Limb (tissue), 2 donors: ENCODE measurements around the gene PRRC2B.
"Not testable (repeated sequence)": the region's sequence is repeated elsewhere in the genome, so short reads cannot be mapped to it uniquely, and the experiment has no call there.

ENCODE experiments used
- DNase-seq, 2 donors: peaks; one replicate each; pipeline ENCODE4 v3.0.0-alpha.2; 2016; ENCODE audit errors: extremely low spot score in 2 of 2

PRRC2B gene

DNA sequence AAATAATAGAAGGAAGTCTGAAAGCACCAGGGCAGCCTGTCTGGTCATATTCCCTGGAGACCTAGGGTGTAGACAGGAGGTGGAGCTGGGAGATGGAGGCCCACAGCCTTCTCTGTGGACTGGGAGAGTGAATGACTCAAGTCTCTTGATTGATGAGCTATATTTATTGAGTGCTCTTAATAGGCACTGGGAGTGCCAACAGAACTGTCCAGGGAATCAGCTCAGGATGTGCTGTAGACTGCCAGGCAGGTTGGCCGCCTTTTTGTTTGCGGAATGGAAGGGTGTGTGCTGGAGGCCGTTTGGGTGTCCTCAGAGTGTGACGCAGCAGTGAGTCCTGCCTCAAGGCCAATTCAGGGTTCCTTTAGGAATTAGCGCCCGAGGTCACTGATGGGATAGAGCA, 75.5 kb downstream of the PRRC2B start:
- no peak for DNase-seq

DNA sequence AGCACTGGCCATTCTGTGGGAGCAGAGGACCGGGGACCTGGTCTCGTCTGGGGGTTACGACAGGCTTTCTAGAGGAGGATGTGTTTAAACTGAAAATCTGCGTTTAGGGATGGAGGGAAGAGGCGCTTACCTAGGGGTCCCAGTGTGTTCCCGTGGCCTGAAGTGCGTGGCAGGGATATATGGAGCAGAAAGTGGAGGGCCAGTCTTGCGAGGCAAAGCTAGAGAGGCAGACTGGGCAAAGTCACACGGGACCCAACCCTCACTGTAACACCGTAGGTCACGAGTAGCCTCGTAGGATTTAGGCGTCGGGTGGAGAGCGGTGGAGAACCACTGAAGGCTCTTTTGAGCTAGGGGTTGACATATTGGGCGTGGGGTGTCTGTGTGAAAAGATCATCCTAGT, 76.1 kb downstream of the PRRC2B start:
- DNase-seq = no peak

GRCh38 chr9:131470581-131470991, 76.7 kb downstream of the PRRC2B start:
- DNase-seq = no peak

DNA sequence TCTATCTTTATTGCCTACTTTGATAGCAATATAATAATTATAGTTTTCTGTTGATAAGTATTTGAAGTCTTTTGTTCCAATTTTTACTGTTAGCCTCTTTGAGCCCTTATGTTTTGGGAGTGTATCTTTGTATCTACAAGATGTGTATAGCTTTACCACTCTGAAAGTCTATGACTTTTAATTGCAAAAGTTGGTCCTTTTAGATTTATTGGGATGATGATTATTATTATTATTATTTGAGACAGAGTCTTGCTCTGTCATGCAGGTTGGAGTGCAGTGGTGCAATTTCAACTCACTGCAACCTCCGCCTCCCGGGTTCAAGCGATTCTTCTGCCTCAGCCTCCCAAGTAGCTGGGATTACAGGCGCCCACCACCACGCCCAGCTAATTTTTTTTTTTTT, 78.2 kb downstream of the PRRC2B start:
- DNase-seq = not testable (repeated sequence)

DNA sequence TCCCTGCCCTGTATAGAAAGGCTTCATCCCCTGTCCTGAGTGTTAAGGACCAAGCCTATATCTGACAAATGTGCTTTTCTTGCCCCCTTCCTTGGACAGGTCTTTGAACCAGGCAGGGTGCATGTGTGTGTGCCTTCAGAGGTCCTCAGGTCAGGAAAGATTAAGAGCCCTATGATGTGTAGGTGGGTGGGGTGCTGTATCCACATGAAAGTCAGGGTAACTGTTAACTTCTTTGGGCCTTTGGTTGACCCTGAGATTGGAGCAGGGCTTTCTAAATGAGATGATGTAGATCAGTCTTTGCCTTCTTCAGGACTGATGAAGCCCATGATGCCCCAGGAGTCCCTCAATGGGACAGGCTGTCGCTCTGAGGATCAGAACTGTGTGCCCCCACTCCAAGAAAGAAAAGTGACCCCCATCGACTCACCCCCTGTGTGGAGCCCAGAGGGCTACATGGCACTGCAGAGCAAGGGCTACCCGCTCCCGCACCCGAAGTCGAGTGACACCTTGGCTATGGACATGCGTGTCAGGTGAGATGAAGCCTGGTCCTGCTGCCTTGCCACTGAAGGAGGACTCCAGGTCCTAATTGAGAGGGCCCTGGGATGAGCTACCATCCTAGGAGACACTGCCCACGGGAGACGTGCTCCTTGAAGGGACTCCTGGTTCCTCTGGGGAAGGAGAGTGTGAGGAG, 79.5 kb downstream of the PRRC2B start:
- peak in 1 of 2 donors; percentile 11 for DNase-seq

GRCh38 chr9:131473891-131474290, 80.0 kb downstream of the PRRC2B start:
- DNase-seq = no peak

- peak in 1 of 2 donors; percentile 14 for DNase-seq
Measured at GRCh38 chr9:131474711-131475110, 80.8 kb downstream of the PRRC2B start.

DNA sequence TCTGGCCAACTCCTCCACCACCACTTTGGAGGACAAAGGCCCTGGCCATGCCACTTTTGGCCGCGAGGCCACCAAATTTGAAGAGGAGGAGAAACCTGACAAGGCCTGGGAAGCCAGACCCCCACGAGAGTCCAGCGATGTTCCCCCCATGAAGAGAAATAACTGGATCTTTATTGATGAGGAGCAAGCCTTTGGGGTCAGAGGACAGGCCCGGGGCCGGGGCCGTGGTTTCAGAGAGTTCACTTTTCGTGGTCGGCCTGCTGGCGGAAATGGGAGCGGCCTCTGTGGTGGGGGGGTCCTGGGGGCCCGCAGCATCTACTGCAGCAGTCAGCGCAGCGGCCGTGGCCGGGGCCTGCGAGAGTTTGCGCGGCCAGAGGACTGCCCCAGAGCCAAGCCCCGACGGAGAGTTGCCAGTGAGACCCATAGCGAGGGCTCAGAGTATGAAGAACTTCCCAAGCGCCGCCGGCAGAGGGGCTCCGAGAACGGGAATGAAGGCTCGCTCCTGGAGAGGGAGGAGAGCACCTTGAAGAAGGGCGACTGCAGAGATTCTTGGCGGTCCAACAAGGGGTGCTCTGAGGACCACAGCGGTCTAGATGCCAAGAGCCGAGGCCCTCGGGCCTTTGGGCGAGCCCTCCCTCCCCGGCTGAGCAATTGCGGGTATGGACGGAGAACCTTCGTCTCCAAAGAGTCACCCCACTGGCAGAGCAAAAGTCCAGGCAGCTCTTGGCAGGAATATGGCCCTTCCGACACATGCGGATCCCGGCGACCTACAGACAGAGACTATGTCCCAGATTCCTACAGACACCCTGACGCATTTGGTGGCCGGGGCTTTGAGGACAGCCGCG, 81.4 kb downstream of the PRRC2B start:
- DNase-seq = peak in 1 of 2 donors; percentile 22

GRCh38 chr9:131475956-131476776, 82.3 kb downstream of the PRRC2B start:
- DNase-seq = no peak

DNA sequence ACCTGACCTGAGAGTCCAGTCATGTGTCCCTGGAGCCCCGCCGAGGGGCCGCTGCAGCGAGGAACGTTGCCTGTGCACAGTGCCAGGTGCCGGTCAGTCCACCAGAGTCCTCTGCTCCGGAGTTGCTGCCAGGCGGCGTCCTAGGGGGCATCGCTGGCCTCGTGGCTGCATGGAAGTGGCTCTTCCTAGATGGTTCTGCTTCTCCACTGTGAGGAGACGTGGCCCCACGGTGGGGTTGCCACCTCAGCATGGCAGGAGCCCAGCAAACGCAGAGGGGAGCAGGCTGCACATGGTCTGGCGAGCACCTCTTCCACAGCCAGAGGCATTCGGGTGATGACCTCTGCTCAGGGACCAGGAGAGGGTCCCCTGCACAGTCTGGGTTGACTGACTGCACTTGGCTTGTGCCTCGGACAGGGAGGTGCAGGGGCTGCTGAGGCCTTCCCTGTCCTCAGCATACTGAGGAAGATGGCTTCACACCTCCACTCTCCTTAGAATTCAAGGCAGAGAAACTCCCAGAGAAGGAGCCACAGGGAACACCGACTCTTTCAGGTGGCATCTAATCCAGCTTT, 83.0 kb downstream of the PRRC2B start:
- no peak for DNase-seq

DNA sequence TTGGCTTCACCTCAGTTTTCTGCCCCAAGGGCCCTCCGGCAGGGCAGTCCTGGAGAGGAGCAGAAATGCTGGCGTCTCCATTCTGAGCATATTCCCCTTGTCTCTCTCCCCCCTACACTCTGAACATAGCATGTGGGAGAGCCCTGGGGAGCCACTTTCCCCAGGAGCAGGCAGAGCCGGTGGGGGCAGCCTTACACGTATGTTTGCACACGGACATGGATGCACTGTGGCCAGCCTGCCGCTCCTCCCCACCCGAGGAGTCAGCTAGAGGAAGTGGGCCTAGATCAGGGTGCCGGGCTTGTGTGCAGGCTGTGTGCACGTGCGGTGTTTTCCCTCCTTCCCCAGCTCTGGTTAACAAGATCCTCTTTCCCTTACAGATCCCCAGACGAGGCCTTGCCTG, 83.5 kb downstream of the PRRC2B start:
- no peak for DNase-seq

- DNase-seq = no peak
Measured at GRCh38 chr9:131477816-131478419, 84.0 kb downstream of the PRRC2B start.

DNA sequence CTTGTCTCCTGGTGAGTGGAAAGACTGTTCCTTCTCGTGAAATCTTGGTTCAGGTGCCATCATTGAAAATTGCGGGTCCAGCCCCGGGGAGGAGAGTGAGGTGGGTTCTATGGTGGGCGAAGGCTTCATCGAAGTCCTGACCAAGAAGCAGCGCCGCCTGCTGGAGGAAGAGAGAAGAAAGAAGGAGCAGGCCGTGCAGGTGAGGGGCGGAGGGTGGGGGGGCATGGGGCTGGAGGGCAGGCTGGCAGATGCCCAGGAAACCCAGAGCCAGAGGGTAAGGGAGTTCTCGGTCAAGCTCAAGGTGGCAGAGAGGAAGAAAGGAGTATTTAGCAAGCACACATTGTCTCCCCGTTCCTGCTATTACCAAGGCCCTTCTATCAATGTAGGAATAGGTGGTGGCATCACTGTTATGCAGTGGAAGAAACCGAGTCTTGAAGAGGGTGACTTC, 84.6 kb downstream of the PRRC2B start:
- peak in 1 of 2 donors; percentile 71 for DNase-seq

- no peak for DNase-seq
Measured at GRCh38 chr9:131478911-131479310, 85.0 kb downstream of the PRRC2B start.

GRCh38 chr9:131480258-131480657, 86.4 kb downstream of the PRRC2B start:
- no peak for DNase-seq

GRCh38 chr9:131481441-131482342, 87.8 kb downstream of the PRRC2B start:
- peak in 1 of 2 donors; percentile 32 for DNase-seq

- no peak for DNase-seq
Measured at GRCh38 chr9:131482343-131483006, 88.6 kb downstream of the PRRC2B start.

DNA sequence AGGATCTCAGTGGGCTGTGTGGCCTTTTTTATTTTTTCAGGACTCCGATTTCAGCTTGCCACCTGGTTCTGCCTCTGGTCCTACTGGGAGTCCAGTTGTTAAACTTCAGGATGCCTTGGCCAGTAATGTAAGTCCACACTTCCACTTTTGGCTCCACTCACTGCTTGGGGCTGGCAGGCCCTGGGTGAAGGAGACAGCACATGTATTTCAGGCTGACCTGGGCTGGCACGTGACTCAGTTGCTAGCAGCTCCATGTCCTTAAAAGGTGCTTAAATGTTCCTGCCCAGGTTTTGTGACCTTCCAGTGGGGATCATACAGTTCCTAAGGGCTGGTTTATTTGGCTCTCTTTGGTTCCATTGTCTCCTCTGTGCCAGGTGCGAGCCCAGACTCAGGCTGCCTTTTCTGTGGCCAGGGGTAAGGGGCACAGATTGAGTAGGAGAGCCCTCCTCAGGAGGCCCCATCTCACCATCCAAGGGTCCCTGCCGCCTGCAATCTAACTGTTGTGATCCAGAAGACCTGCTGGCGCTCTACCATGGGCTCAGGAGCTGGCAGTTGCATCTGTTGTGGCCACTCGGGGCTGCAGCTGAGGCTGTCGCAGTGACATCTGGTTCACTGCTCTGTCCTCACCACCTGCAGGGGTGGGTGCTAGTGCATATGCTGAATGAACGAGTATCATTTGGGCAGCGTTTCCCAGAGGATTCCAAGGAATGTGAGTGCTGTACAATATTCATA, 89.6 kb downstream of the PRRC2B start:
- DNase-seq = peak in 1 of 2 donors; percentile 13

DNA sequence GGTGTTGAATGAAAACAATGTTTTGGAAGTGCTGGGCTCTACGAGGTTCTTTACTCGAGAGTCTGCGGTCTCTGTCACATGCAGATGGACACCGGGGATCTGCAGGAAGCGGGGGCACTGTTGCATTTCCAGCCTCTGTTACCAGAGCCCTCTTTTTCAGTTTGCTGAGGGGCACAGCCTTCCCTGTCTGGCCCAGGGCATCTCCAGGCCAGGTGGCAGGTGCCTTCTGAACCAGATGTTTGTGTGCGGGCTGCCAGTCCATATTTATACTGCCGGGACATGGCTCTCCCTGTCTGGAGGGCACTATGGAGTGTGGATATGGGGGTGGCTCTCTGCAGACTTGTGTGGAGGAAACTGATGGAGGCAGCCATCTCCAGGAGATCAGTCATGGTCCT, 90.2 kb downstream of the PRRC2B start:
- DNase-seq = peak in 1 of 2 donors; percentile 19
